ENCODE measurements around the gene RSPO1.

Gene RSPO1

DNA sequence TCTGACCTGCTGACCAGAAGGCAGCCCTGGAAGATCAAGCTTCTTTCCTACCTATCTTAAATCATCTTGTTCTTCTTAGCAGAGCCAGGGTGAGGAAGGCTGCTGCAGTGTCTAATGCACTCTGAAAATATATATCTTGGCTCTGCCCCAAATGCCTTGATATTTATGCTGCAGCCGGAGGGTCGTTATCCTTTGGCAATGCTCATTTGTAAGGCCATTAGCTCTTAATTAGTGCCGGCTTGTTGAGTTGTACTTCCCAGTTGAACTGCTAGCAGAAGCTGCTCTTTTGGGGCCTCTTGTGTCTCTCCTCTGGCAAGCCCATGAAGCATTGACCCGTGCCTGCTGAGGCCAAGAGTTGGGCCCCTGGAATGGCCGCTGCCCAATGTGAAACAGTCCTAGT lies 34.8 kb downstream of the RSPO1 start:
- Histone ChIP-seq H3K27ac (replicated peaks; ENCODE audit: low read length) (no peak overlapping the region), H3K79me1 (ENCODE audit: low read depth, low read length) (peaks cover 5% of the 10 kb centered on the region), H2BK5ac (ENCODE audit: low read length) (no peak overlapping the region), H3K9ac (ENCODE audit: low read depth, low read length, poor library complexity) (no peak overlapping the region), H3K9me3 (replicated peaks in 1 of 2; ENCODE audit: control insufficient read depth in 2 of 2, insufficient read depth in 1 of 2, low read depth in 1 of 2, low read length in 2 of 2) (no peaks in the 10 kb centered on the region), H2BK120ac (ENCODE audit: low read depth, low read length) (no peak overlapping the region), H3K4me2 (ENCODE audit: insufficient read depth, low read length, poor library complexity, severe bottlenecking) (no peak overlapping the region), H3K27me3 (ENCODE audit: control insufficient read depth in 3 of 3, insufficient read depth in 3 of 3, low read depth in 1 of 3, low read length in 3 of 3) (peaks cover 0 to 52% (median 0%) of the 10 kb centered on the region in 3 experiments), H4K8ac (ENCODE audit: low read depth, low read length) (no peak overlapping the region), H2BK15ac (ENCODE audit: low read length) (no peak overlapping the region), H4K91ac (ENCODE audit: low read depth, low read length, poor library complexity) (no peak overlapping the region), H3K4ac (ENCODE audit: low read length) (no peak overlapping the region), H2AK5ac (ENCODE audit: low read depth, low read length) (no peak overlapping the region), H3K14ac (ENCODE audit: low read length) (no peak overlapping the region), H3K36me3 (replicated peaks in 1 of 2; ENCODE audit: control insufficient read depth in 2 of 2, insufficient read depth in 2 of 2, low read length in 2 of 2) (no peaks in the 10 kb centered on the region), H3K23ac (ENCODE audit: low read depth, low read length, poor library complexity) (no peak overlapping the region), H3K4me1 (ENCODE audit: control insufficient read depth in 2 of 2, insufficient read depth in 1 of 2, low read depth in 1 of 2, low read length in 2 of 2) (no peaks in the 10 kb centered on the region), H2BK12ac (ENCODE audit: low read length) (no peak overlapping the region), H3K4me3 (ENCODE audit: low read length in 2 of 2) (no peak overlapping the region), H2AFZ (ENCODE audit: low read length) (no peak overlapping the region), H3K18ac (ENCODE audit: low read length) (no peak overlapping the region)
- WGBS, 2 donors (ENCODE audit: extremely low coverage in 2 of 2, insufficient read length in 2 of 2, insufficient replicate concordance in 1 of 2) = no CpG with 5 or more reads among the region's 5 CpGs
- DNase-seq (ENCODE audit: low spot score) = no peak

DNA sequence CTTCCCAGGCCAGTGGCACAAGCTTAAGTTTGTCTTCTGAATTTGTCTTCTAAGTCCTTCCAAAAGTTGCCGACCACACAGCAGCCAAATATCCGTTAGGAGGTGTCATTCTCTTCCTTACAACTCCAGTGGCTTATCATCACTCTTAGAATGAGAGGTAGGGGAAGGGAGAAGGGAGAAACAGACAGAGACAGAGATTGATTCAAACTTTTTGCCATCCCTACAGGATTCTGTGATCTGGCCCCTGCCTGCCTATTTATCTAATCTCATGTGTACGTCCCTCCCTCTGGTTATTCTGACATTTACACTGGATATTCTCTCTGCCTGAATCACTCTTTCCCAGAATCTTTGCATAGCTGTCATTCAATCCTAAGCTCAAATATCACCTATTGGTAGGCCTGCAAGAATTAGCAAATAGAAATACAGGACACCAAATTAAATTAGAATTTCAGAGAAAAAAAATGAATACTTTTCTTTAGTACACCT lies 38.5 kb downstream of the RSPO1 start:
- peaks cover 0 to 23% (median 0%) of the 10 kb centered on the region in 3 experiments for H3K27me3 ChIP-seq (ENCODE audit: control insufficient read depth in 3 of 3, insufficient read depth in 3 of 3, low read depth in 1 of 3, low read length in 3 of 3)
- H3K4me1 ChIP-seq (ENCODE audit: control insufficient read depth in 2 of 2, insufficient read depth in 1 of 2, low read depth in 1 of 2, low read length in 2 of 2) = peaks cover 2 to 5% of the 10 kb centered on the region in 2 donors
- H3K23ac ChIP-seq (ENCODE audit: low read depth, low read length, poor library complexity) = no peak overlapping the region
- H3K79me1 ChIP-seq (ENCODE audit: low read depth, low read length) = peaks cover 5% of the 10 kb centered on the region
- peak overlapping the region; percentile 98 for H2AFZ ChIP-seq (ENCODE audit: low read length)
- no peak overlapping the region for H2AK5ac ChIP-seq (ENCODE audit: low read depth, low read length)
- H3K36me3 ChIP-seq (replicated peaks in 1 of 2; ENCODE audit: control insufficient read depth in 2 of 2, insufficient read depth in 2 of 2, low read length in 2 of 2) = peaks cover 6 to 30% of the 10 kb centered on the region in 2 donors
- no peak overlapping the region for H2BK5ac ChIP-seq (ENCODE audit: low read length)
- no peak overlapping the region for H4K8ac ChIP-seq (ENCODE audit: low read depth, low read length)
- no peak overlapping the region for H3K9ac ChIP-seq (ENCODE audit: low read depth, low read length, poor library complexity)
- H3K18ac ChIP-seq (ENCODE audit: low read length) = no peak overlapping the region
- WGBS, 2 donors (ENCODE audit: extremely low coverage in 2 of 2, insufficient read length in 2 of 2, insufficient replicate concordance in 1 of 2) = no CpG with 5 or more reads among the region's 3 CpGs
- H3K14ac ChIP-seq (ENCODE audit: low read length) = no peak overlapping the region
- H3K4me3 ChIP-seq (ENCODE audit: low read length in 2 of 2) = peak overlapping the region in 1 of 2 donors; percentile 97
- no peak overlapping the region for H4K91ac ChIP-seq (ENCODE audit: low read depth, low read length, poor library complexity)
- DNase-seq (ENCODE audit: low spot score) = no peak
- no peak overlapping the region for H2BK12ac ChIP-seq (ENCODE audit: low read length)
- no peak overlapping the region for H2BK120ac ChIP-seq (ENCODE audit: low read depth, low read length)
- H2BK15ac ChIP-seq (ENCODE audit: low read length) = no peak overlapping the region
- no peak overlapping the region for H3K27ac ChIP-seq (replicated peaks; ENCODE audit: low read length)
- peak overlapping the region; percentile 88 for H3K4me2 ChIP-seq (ENCODE audit: insufficient read depth, low read length, poor library complexity, severe bottlenecking)
- no peak overlapping the region for H3K4ac ChIP-seq (ENCODE audit: low read length)
- H3K9me3 ChIP-seq (replicated peaks in 1 of 2; ENCODE audit: control insufficient read depth in 2 of 2, insufficient read depth in 1 of 2, low read depth in 1 of 2, low read length in 2 of 2) = no peaks in the 10 kb centered on the region

DNA sequence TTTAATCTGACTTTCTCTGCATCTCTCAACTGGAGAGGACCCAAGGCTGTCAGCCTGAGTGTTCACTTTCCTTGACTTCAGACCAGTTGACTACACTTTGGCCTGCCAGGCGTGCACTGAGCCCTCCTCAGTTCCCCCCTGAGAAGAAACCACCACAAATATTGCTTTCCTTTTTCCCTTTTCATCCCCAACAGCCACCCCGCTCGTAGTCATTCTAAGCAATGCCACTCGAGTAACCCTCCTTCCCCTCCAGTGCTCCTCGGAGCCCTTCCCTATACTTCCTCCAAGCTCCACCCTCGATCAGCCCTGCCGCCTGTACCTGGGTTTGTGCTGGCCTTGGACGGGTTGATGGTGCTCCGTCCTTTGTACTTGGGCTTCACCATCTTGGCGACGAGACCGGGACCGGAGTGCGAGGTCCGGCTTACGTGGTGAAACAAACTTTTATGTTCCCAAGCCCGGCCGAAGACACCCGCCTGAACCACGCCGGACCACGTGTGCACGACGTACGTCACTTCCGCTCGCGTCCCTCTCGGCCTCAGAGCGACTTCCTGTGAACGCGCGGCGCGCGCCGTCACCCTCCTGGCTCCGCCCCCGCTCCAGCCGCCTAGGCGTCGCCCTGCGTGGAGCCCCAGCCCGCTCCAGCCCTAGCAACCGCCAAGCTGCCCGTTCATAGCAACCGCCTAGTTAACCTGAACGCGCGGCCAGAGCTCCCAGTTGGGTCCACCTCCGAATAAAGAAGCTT lies 39.1 kb downstream of the RSPO1 start, which contains the start of gene GNL2:
GNL2 (minus strand) TSS at position 498 of the 742 bp plus-strand sequence; CDS start at position 383, 115 bp downstream.
- peaks cover 5% of the 10 kb centered on the region for H3K79me1 ChIP-seq (ENCODE audit: low read depth, low read length)
- peaks cover 12 to 36% of the 10 kb centered on the region in 2 donors for H3K36me3 ChIP-seq (replicated peaks in 1 of 2; ENCODE audit: control insufficient read depth in 2 of 2, insufficient read depth in 2 of 2, low read length in 2 of 2)
- no CpG with 5 or more reads among the region's 51 CpGs for WGBS, 2 donors (ENCODE audit: extremely low coverage in 2 of 2, insufficient read length in 2 of 2, insufficient replicate concordance in 1 of 2)
- H2BK12ac ChIP-seq (ENCODE audit: low read length) = no peak within 1 kb of the TSS
- DNase-seq (ENCODE audit: low spot score) = peak; percentile 96
- H3K18ac ChIP-seq (ENCODE audit: low read length) = peak within 1 kb of the TSS; percentile 84
- peaks cover 2 to 5% of the 10 kb centered on the region in 2 donors for H3K4me1 ChIP-seq (ENCODE audit: control insufficient read depth in 2 of 2, insufficient read depth in 1 of 2, low read depth in 1 of 2, low read length in 2 of 2)
- H2AK5ac ChIP-seq (ENCODE audit: low read depth, low read length) = no peak within 1 kb of the TSS
- peaks cover 0 to 17% (median 0%) of the 10 kb centered on the region in 3 experiments for H3K27me3 ChIP-seq (ENCODE audit: control insufficient read depth in 3 of 3, insufficient read depth in 3 of 3, low read depth in 1 of 3, low read length in 3 of 3)
- peak within 1 kb of the TSS; percentile 95 to 97 for H3K4me3 ChIP-seq (ENCODE audit: low read length in 2 of 2)
- H3K9me3 ChIP-seq (replicated peaks in 1 of 2; ENCODE audit: control insufficient read depth in 2 of 2, insufficient read depth in 1 of 2, low read depth in 1 of 2, low read length in 2 of 2) = no peaks in the 10 kb centered on the region
- H2BK120ac ChIP-seq (ENCODE audit: low read depth, low read length) = no peak within 1 kb of the TSS
- H2AFZ ChIP-seq (ENCODE audit: low read length) = peak within 1 kb of the TSS; percentile 98
- no peak within 1 kb of the TSS for H4K91ac ChIP-seq (ENCODE audit: low read depth, low read length, poor library complexity)
- no peak within 1 kb of the TSS for H2BK15ac ChIP-seq (ENCODE audit: low read length)
- peak within 1 kb of the TSS; percentile 91 for H3K14ac ChIP-seq (ENCODE audit: low read length)
- no peak within 1 kb of the TSS for H3K27ac ChIP-seq (replicated peaks; ENCODE audit: low read length)
- H4K8ac ChIP-seq (ENCODE audit: low read depth, low read length) = no peak within 1 kb of the TSS
- H3K4me2 ChIP-seq (ENCODE audit: insufficient read depth, low read length, poor library complexity, severe bottlenecking) = peak within 1 kb of the TSS; percentile 88
- no peak within 1 kb of the TSS for H2BK5ac ChIP-seq (ENCODE audit: low read length)
- no peak within 1 kb of the TSS for H3K4ac ChIP-seq (ENCODE audit: low read length)
- peak within 1 kb of the TSS; percentile 92 for H3K9ac ChIP-seq (ENCODE audit: low read depth, low read length, poor library complexity)
- peak within 1 kb of the TSS; percentile 56 for H3K23ac ChIP-seq (ENCODE audit: low read depth, low read length, poor library complexity)

DNA sequence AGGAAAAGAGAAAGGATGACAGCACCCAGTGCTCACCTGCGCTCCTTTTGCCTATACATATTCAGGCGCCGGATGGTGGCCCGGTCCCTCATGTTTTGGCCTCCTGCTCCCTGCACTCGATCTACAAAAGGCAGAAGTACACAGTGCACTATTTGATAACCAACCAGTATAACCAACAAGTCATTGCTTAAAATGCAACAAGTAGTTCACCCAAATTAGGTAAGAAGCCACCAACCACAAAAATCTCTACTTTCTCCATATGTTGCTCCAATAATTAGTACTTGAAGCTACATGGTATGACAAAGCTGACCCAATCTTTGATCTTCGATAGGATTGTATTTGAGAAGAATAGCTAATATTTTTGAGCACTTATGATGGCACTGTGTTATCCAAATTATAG lies 41.0 kb downstream of the RSPO1 start:
- H3K27ac ChIP-seq (replicated peaks; ENCODE audit: low read length) = no peak overlapping the region
- no peak overlapping the region for H2BK5ac ChIP-seq (ENCODE audit: low read length)
- H3K27me3 ChIP-seq (ENCODE audit: control insufficient read depth in 3 of 3, insufficient read depth in 3 of 3, low read depth in 1 of 3, low read length in 3 of 3) = peaks cover 0 to 9% (median 0%) of the 10 kb centered on the region in 3 experiments
- H4K91ac ChIP-seq (ENCODE audit: low read depth, low read length, poor library complexity) = no peak overlapping the region
- H3K18ac ChIP-seq (ENCODE audit: low read length) = no peak overlapping the region
- no peak overlapping the region for H2AFZ ChIP-seq (ENCODE audit: low read length)
- no peak overlapping the region for H3K9ac ChIP-seq (ENCODE audit: low read depth, low read length, poor library complexity)
- H3K23ac ChIP-seq (ENCODE audit: low read depth, low read length, poor library complexity) = no peak overlapping the region
- DNase-seq (ENCODE audit: low spot score) = no peak
- no peak overlapping the region for H3K14ac ChIP-seq (ENCODE audit: low read length)
- H3K79me1 ChIP-seq (ENCODE audit: low read depth, low read length) = peaks cover 5% of the 10 kb centered on the region
- H2AK5ac ChIP-seq (ENCODE audit: low read depth, low read length) = no peak overlapping the region
- WGBS, 2 donors (ENCODE audit: extremely low coverage in 2 of 2, insufficient read length in 2 of 2, insufficient replicate concordance in 1 of 2) = no CpG with 5 or more reads among the region's 6 CpGs
- H3K9me3 ChIP-seq (replicated peaks in 1 of 2; ENCODE audit: control insufficient read depth in 2 of 2, insufficient read depth in 1 of 2, low read depth in 1 of 2, low read length in 2 of 2) = no peaks in the 10 kb centered on the region
- H3K4ac ChIP-seq (ENCODE audit: low read length) = no peak overlapping the region
- no peak overlapping the region for H3K4me2 ChIP-seq (ENCODE audit: insufficient read depth, low read length, poor library complexity, severe bottlenecking)
- H3K36me3 ChIP-seq (replicated peaks in 1 of 2; ENCODE audit: control insufficient read depth in 2 of 2, insufficient read depth in 2 of 2, low read length in 2 of 2) = peaks cover 19 to 55% of the 10 kb centered on the region in 2 donors
- H3K4me1 ChIP-seq (ENCODE audit: control insufficient read depth in 2 of 2, insufficient read depth in 1 of 2, low read depth in 1 of 2, low read length in 2 of 2) = peaks cover 2 to 5% of the 10 kb centered on the region in 2 donors
- no peak overlapping the region for H2BK12ac ChIP-seq (ENCODE audit: low read length)
- no peak overlapping the region for H3K4me3 ChIP-seq (ENCODE audit: low read length in 2 of 2)
- no peak overlapping the region for H2BK120ac ChIP-seq (ENCODE audit: low read depth, low read length)
- no peak overlapping the region for H2BK15ac ChIP-seq (ENCODE audit: low read length)
- no peak overlapping the region for H4K8ac ChIP-seq (ENCODE audit: low read depth, low read length)
